GM19467 (cell line): ENCODE results near the gene TSPOAP1.

ENCODE experiments used
- ATAC-seq: cut with Tn5 transposase; IDR thresholded peaks from one replicate; pipeline ENCODE4 v1.9.1; 2021; ENCODE audit warnings: mild to moderate bottlenecking, moderate library complexity; ENCODE audit not compliant: unreplicated experiment

The TSPOAP1 gene

DNA sequence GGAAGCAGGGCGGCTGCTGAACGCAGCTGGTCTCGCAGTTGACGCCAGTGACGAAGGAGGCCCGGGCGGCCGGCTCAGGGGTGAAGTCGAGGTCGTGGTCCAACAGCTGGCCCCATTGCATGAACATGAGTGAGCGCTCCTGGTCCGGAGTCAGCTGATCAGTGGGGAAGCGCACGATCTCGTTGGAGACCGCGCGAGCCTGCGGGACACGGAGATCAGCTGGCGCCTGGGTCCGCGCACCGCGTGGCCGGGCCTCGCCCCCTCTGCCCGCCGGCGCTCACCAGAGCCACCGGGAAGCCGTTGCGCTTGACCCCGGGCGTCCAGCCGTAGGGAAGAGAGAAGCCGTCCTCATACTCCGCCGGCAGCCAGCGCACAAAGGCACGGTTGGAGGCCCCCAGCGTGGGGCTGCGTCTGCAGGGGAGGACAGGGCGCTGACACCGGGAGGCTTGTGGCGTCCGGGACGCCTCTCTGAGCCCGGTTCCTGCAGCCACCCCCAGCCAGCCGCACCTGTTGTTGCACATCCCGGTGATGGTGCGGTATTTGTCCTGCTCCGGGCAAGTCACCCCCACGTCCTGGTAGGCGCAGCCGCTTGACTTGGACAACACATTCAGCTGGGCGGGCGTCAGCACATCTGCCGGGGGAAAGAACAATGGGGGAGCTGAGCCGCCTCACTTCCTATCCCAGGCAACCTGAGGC is 49.4 kb downstream of the TSPOAP1 start:
- no peak for ATAC-seq

DNA sequence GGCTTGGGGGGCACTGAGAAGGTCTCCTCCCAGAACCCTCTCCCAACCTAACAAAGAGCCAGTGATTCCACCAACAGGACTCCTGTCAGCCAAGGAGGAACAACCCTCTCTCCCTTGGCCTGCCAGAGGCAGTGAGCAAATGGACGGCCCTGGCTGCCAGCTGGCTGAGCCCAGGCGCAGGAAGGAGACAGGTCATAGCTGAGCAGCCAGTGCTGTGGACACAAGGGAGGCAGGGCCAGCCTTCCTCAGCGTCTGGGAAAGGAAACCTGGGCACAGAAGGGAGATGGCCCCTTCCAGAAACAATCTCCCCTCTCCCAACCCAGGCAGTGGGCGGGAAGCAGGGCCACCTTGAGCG is 50.0 kb downstream of the TSPOAP1 start:
- ATAC-seq: no peak

DNA sequence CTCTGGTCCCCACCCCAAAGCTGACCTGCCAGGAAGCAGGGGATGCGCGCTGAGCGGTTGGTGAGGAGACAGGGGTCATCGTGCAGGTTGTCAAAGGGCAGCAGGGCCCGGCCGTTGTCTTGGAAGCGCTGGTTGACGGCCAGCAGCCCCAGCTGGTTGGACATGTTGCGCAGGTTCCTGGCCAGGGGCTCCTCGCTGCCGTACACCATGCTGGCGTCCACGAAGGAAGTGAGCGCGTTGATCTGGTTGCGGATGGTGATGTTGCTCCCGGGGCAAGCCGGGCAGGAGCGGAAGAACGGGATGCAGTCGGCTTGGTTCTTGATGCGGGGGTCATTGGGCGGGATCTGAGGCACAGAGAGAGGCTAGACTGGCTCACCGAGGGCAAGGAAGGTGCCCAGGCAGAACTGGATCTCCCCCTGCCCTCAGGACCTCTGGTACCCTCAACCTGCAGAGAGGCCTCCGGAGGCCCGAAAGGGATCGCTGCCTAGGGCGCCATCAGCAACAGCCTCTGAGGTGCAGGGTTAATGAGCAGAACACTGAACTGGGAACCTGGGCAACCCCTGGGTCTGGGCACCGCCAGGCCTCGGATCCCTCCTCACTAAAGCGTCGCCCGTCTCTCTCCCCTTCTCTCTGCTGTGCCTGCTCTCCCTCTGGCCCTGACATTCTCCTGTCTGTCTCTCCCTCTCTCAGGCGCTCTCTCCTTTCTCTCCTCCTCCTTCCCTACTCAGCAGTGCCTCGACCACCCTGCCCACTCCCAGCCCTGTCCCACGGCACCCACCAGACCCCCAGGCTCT is 50.6 kb downstream of the TSPOAP1 start:
- ATAC-seq: no peak

DNA sequence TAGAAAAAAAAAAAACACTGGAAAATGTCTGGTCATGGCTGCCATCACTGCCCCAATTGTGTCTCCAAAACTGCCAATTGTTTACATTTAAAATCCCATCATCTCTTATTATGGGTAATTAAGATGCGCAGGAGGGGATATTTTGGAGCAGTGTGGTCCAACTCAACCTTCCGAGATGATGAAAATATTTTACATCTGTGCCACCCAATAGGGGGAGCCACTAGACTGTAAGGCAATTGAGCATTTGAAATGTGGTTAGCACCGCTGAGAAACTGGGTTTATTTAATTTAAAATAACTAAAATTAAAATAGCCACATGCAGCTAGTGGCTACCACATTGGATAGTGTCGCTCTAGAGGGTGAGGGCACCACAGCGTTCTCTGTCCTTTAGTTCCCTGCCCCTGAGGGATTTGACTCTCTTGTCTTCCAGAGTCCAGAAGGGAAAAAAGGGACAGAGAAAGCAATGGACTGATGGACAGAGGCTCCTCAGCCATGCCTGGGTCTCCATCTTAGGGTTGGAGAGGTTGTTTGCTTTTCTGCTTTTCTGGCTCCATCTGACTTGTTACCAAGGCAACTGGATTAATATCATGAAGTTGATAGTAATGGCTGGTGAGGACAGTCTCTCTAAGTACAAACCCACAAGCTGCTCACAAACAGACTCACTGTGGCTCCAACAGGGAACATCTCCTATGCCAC is 51.3 kb downstream of the TSPOAP1 start:
- ATAC-seq: no peak

DNA sequence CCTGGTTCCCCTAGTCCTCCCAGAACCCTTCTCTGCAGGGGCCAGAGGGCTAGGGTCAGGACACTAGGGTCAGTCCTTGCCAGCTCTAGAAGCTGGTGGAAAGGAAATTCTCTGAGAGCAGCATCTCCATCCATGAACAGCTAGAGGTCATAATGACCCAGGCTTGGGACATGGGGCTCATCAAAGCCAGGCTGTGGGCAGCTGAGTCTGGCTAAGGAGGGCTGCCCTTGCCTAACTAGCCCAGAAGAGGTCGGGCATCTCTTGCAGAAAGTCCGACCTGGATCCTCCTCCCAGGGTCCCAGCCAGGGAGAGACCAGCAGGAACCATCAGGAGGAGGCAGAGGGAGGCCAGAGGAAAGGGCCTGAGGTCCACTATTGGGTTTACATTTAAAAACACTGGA is 52.2 kb downstream of the TSPOAP1 start:
- no peak for ATAC-seq

DNA sequence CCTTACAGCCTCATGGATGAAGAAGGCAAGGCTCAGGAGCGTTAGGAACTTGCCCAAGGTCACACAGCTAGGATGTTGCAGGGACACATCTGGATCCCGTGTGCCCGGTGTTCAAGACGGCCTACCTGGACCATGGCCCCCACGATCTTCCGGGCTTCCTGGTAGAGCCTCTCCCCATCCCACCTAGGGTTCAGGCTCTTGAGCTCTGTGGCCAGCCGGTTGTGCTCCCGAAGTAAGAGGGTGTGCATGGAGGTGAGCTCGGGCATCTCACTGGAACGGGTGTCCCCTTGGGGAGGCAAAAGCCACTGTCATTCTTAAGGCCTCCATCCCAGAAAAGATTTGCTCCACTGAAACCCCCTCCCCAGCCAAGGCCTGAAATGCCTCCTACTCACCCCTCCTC is 53.2 kb downstream of the TSPOAP1 start:
- ATAC-seq: no peak

DNA sequence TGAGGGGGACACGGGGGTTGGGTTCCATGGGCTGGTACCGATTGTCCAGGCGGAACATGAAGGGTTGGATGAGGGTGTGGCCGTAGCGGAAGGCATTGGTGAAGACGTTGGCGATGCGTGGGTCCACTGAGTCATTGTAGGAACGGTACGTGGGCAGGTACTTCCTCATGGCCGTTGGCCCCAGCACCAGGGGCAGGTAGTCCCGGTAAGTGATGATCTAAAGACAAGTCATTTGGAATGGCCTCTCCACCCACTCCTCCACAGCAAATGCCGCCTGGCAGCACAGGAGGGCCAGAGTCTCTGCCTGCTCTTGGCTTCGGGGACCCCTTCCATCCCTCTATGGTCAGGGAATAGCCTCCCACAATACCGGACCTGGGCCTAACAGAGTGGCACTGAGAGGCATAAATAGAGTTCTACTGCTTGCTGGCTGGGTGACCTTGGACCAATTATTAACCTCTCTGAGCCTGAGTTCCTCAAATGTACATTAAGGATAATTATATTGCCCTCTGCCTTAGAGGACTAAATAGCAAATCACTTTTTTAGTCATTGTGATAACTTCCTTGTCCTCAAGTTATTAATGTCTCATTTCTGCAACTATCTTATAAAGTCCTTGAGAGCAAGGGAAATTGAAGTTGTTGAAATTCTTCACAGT is 55.0 kb downstream of the TSPOAP1 start:
- ATAC-seq: no peak

DNA sequence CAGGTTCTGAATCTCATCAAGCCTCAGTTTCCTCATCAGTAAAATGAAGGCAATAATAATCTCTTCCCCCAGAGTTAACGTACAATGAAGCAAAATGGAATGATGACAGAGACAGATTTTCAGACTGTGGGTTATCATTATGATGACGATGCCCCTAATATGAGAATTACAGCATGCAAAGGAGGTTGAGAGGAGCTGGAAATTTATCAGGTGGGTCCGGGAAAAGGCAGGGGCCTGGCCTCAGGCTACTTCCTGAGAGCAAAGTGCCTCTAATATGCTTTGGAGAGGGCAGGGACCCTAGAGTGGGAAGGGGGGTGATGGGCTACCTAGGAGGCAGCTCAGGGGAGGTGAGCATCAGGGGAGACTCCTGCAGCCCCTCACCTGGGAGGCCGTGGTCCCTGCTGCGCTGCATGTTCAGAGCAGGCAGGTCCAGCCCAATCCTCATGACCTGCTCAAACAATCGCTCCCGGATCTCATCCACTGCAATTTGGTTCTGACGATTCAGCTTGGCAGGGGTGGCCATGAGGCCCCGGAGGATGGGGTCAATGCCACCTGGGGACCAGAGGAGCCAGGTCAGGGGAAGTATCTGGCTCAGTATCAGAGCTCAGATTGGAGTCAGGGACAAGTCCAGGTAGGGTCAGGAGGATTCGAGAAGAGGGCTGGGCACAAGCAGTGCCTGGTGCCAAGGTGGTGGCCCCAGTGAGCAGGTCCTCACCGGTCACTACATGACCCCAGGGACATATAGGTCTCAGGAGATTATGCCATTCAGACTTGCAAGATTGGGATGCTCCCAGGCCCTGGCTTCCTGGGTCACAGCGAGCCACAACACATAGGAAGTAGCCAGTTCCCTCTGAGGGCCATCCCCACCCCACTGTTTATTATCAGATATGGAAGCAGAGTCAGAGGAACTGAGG is 56.0 kb downstream of the TSPOAP1 start:
- no peak for ATAC-seq

DNA sequence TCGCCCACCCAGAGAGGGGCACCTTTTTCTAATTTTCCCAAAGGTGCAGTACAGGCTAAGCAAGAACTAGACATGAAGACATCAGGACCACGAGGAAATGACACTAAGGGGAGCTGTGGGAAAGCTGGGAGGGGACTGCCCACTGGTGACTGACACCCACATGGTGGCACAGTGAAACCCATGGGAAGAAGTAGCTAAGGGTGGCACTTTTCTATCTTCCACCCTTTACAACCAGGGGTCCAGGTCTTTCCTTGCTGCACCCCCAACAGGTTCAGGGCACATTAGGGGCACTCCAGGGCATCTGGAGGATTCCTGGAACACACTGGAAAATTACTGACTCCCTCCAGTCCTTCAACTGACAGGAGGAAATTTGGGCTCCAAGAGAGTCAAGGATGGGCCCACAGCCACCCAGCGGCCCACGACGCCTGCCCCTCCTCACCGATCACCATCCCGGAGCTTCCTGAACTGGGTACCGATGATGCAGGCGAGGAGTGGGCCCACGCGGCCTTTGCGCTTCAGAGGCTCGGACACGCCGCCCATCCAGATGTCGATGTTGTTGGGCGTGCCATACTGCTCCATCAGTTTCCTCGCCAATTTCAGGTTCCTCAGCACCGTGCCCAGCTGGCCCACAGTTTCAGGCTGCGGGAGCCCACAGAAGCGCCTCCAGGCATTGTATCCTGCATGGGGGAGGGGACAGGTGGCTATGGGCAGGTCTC is 57.2 kb downstream of the TSPOAP1 start:
- no peak for ATAC-seq

DNA sequence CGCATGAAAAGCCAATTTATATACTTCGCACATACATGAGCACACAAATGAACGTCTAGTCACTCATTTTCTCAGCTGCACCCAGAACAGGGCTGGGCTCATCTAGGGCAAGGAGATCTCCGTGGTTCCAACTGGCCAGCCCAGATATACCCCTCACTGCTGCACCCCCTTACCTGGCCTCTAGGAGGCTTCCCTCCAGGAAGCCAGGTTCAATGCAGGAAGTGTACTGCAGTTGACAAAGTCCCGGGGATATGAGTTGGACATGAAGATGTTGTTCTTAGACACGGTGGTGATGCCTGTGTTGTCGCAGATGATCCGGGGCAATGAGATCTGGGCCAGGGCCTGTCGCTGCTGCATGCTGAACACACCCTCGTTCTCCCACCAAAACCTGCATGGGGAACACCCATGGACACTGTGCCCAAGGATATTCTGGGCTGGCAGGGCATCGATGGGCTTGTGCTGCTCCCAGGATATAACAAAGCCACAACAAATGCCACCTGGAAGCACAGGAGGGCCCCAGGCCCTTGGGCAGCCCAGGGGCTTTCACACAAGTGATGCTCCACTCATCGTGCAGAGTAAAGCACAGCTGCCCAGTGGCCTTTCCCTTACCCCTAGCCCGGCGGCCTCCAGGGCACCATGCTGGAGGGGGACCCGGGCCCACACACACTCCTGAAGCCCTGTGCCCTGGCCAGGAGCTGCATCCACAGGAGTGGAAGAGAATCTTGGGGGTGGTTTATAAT is 57.9 kb downstream of the TSPOAP1 start:
- no peak for ATAC-seq

DNA sequence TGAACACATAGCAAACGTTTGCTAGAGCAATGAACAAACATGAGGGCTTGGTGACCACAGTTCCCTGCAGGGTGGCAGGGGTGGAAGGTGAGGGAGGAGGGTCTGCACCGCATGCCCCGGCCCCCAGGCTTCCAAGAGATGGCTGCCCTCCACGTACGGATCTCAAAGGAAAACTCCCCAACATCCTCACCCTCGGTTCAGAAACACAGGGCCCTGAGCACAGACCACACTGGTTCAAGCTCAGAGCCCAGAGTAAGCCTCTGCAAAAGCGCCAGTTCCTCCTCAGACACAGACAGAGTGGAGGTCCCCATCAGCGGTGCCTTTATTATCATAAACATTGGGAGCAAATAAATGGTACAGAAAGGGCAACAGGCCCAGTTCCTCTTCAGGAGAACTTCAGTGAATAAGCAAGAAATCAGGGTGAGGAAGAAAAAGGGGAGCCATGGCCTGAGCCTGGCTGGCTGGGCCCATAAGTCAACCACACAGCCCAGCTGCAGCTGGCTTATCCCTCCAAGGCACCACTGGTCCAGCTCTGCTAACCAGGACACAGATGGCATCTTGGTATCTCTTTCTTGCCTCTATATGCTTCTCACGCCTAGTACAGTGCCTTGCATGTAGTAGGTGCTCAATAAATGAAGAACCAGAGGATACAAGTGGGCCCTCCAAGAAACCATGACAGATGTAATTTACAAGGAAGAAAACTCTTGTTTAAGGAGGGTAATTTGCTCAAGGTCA is 58.9 kb downstream of the TSPOAP1 start:
- no peak for ATAC-seq

DNA sequence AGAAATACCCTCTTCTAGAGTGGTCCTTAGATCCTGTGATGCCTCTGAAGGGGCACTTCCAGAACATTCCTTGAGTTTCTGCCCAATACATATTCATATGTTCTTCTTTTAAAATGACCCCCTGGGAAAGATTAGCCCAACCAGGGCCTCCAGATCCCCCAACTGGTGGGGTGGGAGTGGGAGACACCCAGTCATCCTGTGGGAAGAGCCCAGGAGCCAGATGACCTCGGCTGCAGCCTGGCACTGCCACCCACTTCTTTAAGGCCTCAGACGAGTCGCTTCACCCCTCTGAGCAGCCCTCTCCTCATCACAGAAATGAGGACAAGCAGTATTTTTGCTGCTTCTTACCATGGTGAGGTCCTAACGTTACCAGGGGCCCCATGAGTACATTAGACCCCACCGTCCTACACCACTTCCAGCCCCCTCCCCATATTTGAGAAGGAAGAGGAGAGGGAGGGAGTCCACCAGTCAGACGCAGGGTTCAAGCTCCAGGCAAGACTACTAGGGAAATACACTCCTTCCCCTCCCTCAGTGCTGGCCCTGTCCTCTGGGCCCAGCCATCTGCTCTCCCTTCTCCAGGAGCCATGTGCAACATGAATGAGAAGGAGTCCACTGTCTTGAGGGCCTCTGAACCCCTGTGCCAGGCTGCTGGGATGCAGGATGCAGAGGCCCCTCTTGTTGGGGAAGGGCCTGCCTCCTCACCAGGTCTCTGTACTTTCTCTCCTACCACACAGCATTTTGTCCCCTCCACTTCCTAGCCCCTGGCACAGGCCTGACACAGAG is 59.6 kb downstream of the TSPOAP1 start:
- no peak for ATAC-seq

DNA sequence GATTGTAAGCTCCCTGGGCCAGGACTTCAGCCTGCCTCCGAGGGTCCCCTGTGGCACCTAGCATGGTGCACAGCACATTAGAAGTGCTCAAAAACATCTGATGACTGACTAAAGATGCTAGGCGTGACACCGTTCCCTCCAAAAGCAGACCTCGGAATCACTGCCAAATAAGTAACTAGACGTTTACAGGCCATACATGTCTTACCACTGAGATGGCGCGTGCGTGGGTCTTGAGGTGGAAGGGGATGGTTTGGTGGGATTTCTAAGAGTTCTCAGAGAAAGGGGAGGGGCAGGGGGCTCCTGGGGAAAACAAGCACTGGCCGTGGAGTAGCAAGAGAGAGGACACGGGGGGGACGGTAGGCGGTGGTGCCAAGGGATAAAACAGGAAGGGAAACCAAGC is 60.3 kb downstream of the TSPOAP1 start:
- ATAC-seq: no peak

DNA sequence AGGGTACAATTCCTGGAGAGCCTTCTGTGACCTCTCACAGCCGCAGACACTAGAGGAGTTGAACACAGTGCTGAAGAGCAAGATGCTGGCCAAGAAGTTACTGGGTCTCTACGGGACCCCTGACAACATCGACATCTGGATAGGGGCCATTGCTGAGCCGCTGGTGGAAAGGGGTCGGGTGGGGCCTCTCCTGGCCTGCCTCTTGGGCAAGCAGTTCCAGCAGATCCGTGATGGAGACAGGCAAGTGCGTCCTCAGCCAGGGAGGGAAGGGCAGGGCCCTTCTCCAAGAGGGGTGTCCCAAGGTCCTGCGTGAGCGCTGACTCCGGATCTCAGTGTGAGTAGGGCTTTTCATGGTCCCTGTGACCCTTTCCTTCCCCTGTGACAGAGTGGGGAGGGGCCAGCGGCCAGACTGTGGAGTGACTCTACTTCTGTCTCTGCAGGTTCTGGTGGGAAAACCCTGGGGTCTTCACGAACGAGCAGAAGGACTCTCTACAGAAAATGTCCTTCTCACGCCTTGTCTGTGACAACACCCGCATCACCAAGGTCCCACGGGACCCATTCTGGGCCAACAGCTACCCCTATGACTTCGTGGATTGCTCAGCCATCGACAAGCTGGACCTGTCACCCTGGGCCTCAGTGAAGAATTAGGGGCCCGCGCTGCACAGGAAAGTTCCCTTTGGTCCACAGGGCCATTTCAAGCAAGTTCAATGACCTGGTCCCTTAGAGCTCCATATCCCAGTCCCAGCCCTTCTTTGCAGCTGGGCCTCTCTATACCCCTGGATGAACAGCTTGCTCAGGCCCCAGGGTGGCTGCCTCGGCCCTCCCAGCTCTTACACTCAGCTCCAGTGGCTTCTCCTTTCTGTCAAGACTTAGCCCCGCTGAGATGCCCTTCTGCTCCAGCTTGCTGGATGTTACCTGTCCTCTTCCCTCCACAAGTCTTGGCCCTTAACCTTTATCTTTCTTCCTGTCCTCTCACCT is 61.0 kb downstream of the TSPOAP1 start:
- ATAC-seq: no peak

DNA sequence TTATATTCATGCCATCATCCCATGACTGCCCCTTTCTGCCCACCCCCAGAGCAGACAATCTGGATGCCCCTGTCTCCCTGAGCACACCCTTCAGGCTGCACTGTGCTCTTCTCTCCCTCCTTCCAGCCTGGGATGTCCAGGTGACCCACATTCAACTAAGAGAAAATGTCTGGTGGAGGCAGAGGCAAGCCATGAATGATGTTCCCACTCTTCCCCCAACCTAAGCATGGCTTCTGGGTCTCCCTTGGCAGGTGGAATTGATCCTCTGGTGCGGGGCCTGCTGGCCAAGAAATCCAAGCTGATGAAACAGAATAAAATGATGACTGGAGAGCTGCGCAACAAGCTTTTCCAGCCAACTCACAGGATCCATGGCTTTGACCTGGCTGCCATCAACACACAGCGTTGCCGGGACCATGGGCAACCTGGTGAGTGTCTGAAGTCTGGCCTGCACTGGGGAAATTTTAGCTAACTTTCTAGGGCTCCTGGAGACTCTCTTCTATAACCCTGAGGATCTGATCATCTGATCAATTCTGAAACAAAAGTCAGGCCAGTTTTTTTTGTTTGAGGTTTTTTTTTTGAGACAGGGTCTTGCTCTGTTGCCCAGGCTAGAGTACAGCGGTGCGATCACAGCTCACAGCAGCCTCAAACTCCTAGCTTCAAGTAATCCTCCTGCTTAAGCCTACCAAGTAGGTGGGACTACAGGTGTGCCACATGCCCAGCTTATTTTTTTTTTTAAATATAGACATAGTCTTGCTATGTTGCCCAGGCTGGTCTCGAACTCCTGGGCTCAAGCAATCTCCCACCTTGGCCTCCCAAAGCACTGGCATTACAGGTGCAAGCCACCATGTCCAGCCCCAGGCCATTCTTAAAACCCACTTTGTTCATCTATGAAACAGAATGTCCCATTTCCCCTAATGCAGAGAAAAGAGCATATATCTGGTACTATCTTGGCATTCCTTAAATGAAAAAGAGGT is 62.4 kb downstream of the TSPOAP1 start:
- ATAC-seq: no peak
